H1 (cell line): ENCODE results near the gene FAF2. TPM values are rescaled to one million over a fixed set of nuclear protein-coding genes. Genes with fewer than 3 reads are reported as not detected.

Experiments
- CTCF ChIA-PET: fragments of 300-600 bp; sonication (Branson Sonifier 250); formaldehyde crosslinking; loops from one replicate; lab custom pipeline; 2021; ENCODE audit not compliant: partially characterized antibody; lab: Charles Lee
- POLR2A ChIA-PET: fragments of 300-600 bp; sonication (Branson Sonifier 250); formaldehyde crosslinking; loops from one replicate; lab custom pipeline; 2021; ENCODE audit warnings: inconsistent platforms; ENCODE audit not compliant: partially characterized antibody; lab: Charles Lee
- DNase-seq, 2 experiments: peaks; one replicate each; pipeline versions ENCODE4 v3.0.0 to v3.0.0-alpha.2; 2010 to 2022; ENCODE audit warnings: low spot score in 2 of 2, low read depth in 1 of 2, mixed read lengths in 1 of 2
- FAIRE-seq: peaks from 2 replicates; lab custom pipeline; 2011; peaks lifted over from hg19 to GRCh38; lab: Jason Lieb, UNC
- H2AFZ ChIP-seq: 2 replicates; pipeline ENCODE4 v1.8.1; 2012; ENCODE audit warnings: low read length, inconsistent platforms
- H2AK5ac ChIP-seq: 2 replicates; pipeline ENCODE4 v1.6.1; 2013; ENCODE audit warnings: low read depth, low read length
- H2BK120ac ChIP-seq: replicated peaks from 2 replicates; pipeline ENCODE3; 2013; ENCODE audit warnings: low read depth, low read length, inconsistent platforms
- H2BK12ac ChIP-seq: 2 replicates; pipeline ENCODE4 v1.6.1; 2013; ENCODE audit warnings: low read depth, low read length
- H2BK15ac ChIP-seq: 2 replicates; pipeline ENCODE4 v1.6.1; 2013; ENCODE audit warnings: low read length
- H2BK20ac ChIP-seq: 2 replicates; pipeline ENCODE4 v1.6.1; 2013; ENCODE audit warnings: low read length
- H2BK5ac ChIP-seq: 2 replicates; pipeline ENCODE4 v1.6.1; 2013; ENCODE audit warnings: low read depth, low read length
- H3K14ac ChIP-seq: 2 replicates; pipeline ENCODE4 v1.6.1; 2013; ENCODE audit warnings: inconsistent platforms; ENCODE audit not compliant: insufficient read length
- H3K18ac ChIP-seq: 2 replicates; pipeline ENCODE4 v1.6.1; 2013; ENCODE audit warnings: low read length; ENCODE audit errors: extremely low read depth
- H3K23ac ChIP-seq: 2 replicates; pipeline ENCODE4 v1.6.1; 2013; ENCODE audit warnings: inconsistent platforms; ENCODE audit not compliant: insufficient read length
- H3K23me2 ChIP-seq: 2 replicates; pipeline ENCODE4 v1.6.1; 2013; ENCODE audit warnings: low read depth, low read length
- H3K27ac ChIP-seq: 2 replicates; pipeline ENCODE4 v1.6.1; 2011; ENCODE audit warnings: low read depth, low read length, inconsistent platforms
- H3K27me3 ChIP-seq, 4 experiments: replicated peaks in 1 of 4; 1 replicate in 1 of 4; 2 replicates in 3 of 4; pipeline versions ENCODE4 v1.6.1 to v1.8.1; 2011 to 2013; ENCODE audit warnings: low read length in 3 of 4, mild to moderate bottlenecking in 3 of 4, inconsistent platforms in 2 of 4, mixed read lengths in 2 of 4, moderate library complexity in 1 of 4; ENCODE audit not compliant: control insufficient read depth in 3 of 4, insufficient read depth in 3 of 4; ENCODE audit errors: extremely low read depth in 1 of 4
- H3K36me3 ChIP-seq, 4 experiments: 2 replicates each; pipeline versions ENCODE4 v1.6.1 to v1.8.1; 2011 to 2013; ENCODE audit warnings: mild to moderate bottlenecking in 4 of 4, low read length in 3 of 4, moderate library complexity in 2 of 4, control low read depth in 1 of 4, inconsistent platforms in 1 of 4; ENCODE audit not compliant: insufficient read depth in 4 of 4, control insufficient read depth in 2 of 4
- H3K4ac ChIP-seq: replicated peaks from 2 replicates; pipeline ENCODE3; 2013; ENCODE audit warnings: low read length, low read depth, mixed read lengths, inconsistent platforms; ENCODE audit not compliant: insufficient read length
- H3K4me1 ChIP-seq, 4 experiments: replicated peaks in 1 of 4; 1 replicate in 1 of 4; 2 replicates in 3 of 4; pipeline versions ENCODE4 v1.6.1 to v1.8.1; 2011 to 2013; ENCODE audit warnings: low read length in 3 of 4, inconsistent platforms in 2 of 4, mixed read lengths in 1 of 4; ENCODE audit not compliant: insufficient read depth in 4 of 4, control insufficient read depth in 3 of 4
- H3K4me2 ChIP-seq, 2 experiments: 2 replicates each; pipeline versions ENCODE4 v1.6.1 to v1.8.1; 2011 to 2013; ENCODE audit warnings: low read depth in 2 of 2, low read length in 2 of 2, control low read depth in 1 of 2, inconsistent platforms in 1 of 2, mild to moderate bottlenecking in 1 of 2; ENCODE audit not compliant: insufficient read depth in 1 of 2
- H3K4me3 ChIP-seq, 4 experiments: fragments of 200-600, 300-600 bp in 1 of 4; sonication (generic), shearing (Covaris generic), sonication (Bioruptor Twin) in 1 of 4; 2 replicates each; pipeline versions ENCODE4 v1.5.1 to v1.8.1; 2011 to 2016; ENCODE audit warnings: low read length in 4 of 4, low read depth in 3 of 4, control low read depth in 2 of 4, inconsistent platforms in 2 of 4, mild to moderate bottlenecking in 2 of 4, mixed read lengths in 1 of 4, moderate library complexity in 1 of 4; ENCODE audit not compliant: insufficient read depth in 2 of 4; ENCODE audit errors: extremely low read depth in 1 of 4
- H3K56ac ChIP-seq: replicated peaks from 2 replicates; pipeline ENCODE3; 2013; ENCODE audit warnings: low read depth, mild to moderate bottlenecking, mixed read lengths, low read length, inconsistent platforms; ENCODE audit not compliant: insufficient read length
- H3K79me1 ChIP-seq: 2 replicates; pipeline ENCODE4 v1.6.1; 2013; ENCODE audit warnings: low read depth, low read length, control low read depth
- H3K79me2 ChIP-seq, 2 experiments: 2 replicates each; pipeline versions ENCODE4 v1.6.1 to v1.8.1; 2012 to 2013; ENCODE audit warnings: low read length in 2 of 2, mild to moderate bottlenecking in 2 of 2, inconsistent platforms in 1 of 2; ENCODE audit not compliant: insufficient read depth in 2 of 2, control insufficient read depth in 1 of 2
- H3K9ac ChIP-seq, 4 experiments: replicated peaks in 1 of 4; 1 replicate in 1 of 4; 2 replicates in 3 of 4; pipeline versions ENCODE4 v1.6.1 to v1.8.1; 2011 to 2013; ENCODE audit warnings: low read depth in 3 of 4, low read length in 3 of 4, control low read depth in 2 of 4, mild to moderate bottlenecking in 2 of 4, moderate library complexity in 2 of 4, inconsistent platforms in 1 of 4; ENCODE audit errors: extremely low read depth in 1 of 4
- H3K9me3 ChIP-seq, 2 experiments: 2 replicates each; pipeline versions ENCODE4 v1.6.1 to v1.8.1; 2012 to 2013; ENCODE audit warnings: mild to moderate bottlenecking in 2 of 2, moderate library complexity in 2 of 2, control low read depth in 1 of 2, inconsistent platforms in 1 of 2, low read depth in 1 of 2, low read length in 1 of 2, mixed read lengths in 1 of 2; ENCODE audit not compliant: insufficient read depth in 2 of 2
- H4K20me1 ChIP-seq, 2 experiments: replicated peaks in 1 of 2; 2 replicates each; pipeline versions ENCODE3 to v1.8.1; 2011 to 2013; ENCODE audit warnings: inconsistent platforms in 2 of 2, low read length in 2 of 2, mild to moderate bottlenecking in 1 of 2; ENCODE audit not compliant: insufficient read depth in 2 of 2, control insufficient read depth in 1 of 2
- H4K5ac ChIP-seq: 2 replicates; pipeline ENCODE4 v1.6.1; 2013; ENCODE audit warnings: low read length, low read depth, mixed read lengths, inconsistent platforms; ENCODE audit not compliant: insufficient read length
- H4K8ac ChIP-seq: 2 replicates; pipeline ENCODE4 v1.8.0; 2013; ENCODE audit warnings: mild to moderate bottlenecking, moderate library complexity, low read length, inconsistent platforms; ENCODE audit not compliant: insufficient read depth; ENCODE audit errors: extremely low read depth
- H4K91ac ChIP-seq: replicated peaks from 2 replicates; pipeline ENCODE3; 2013; ENCODE audit warnings: low read length, mixed read lengths, inconsistent platforms; ENCODE audit not compliant: insufficient read length
- BACH1 ChIP-seq: IDR thresholded peaks from 2 replicates; pipeline ENCODE4 v1.6.1; 2012; ENCODE audit warnings: low read length, improper control_type of control experiment
- CBX5 ChIP-seq: fragments of 300-800, 300-1000 bp; sonication (generic); IDR thresholded peaks from 2 replicates; pipeline ENCODE4 v1.7.1; 2016; ENCODE audit warnings: antibody characterized with exemption, low read length, low read depth
- CHD1 ChIP-seq: IDR thresholded peaks from 2 replicates; pipeline ENCODE4 v1.6.1; 2012; ENCODE audit warnings: low read depth, low read length, improper control_type of control experiment
- CHD2 ChIP-seq: IDR thresholded peaks from 2 replicates; pipeline ENCODE4 v1.6.1; 2012; ENCODE audit warnings: low read length, improper control_type of control experiment
- CTBP2 ChIP-seq: IDR thresholded peaks from 2 replicates; pipeline ENCODE4 v1.7.0; 2011; ENCODE audit warnings: borderline replicate concordance, mild to moderate bottlenecking, moderate library complexity, mixed read lengths, low read length; ENCODE audit not compliant: insufficient read depth, insufficient read length
- EP300 ChIP-seq, 2 experiments: IDR thresholded peaks; 1 replicate in 1 of 2; 2 replicates in 1 of 2; pipeline ENCODE4 v1.6.1; 2011 to 2012; ENCODE audit warnings: low read depth in 2 of 2, low read length in 2 of 2, mild to moderate bottlenecking in 2 of 2, borderline replicate concordance in 1 of 2, inconsistent platforms in 1 of 2, moderate library complexity in 1 of 2
- FOSL1 ChIP-seq: IDR thresholded peaks from 2 replicates; pipeline ENCODE4 v1.6.1; 2011; ENCODE audit warnings: mild to moderate bottlenecking, low read depth, low read length, moderate library complexity; ENCODE audit not compliant: insufficient read depth
- JUN ChIP-seq: IDR thresholded peaks from 2 replicates; pipeline ENCODE4 v1.6.1; 2011; ENCODE audit warnings: low read depth, mild to moderate bottlenecking, improper control_type of control experiment, low read length
- MAX ChIP-seq: IDR thresholded peaks from 2 replicates; pipeline ENCODE4 v1.6.1; 2012; ENCODE audit warnings: inconsistent platforms
- POLR2A ChIP-seq, 2 experiments: IDR thresholded peaks; 1 replicate in 1 of 2; 2 replicates in 1 of 2; pipeline ENCODE4 v1.6.1; 2011; ENCODE audit warnings: low read depth in 2 of 2, low read length in 2 of 2, mild to moderate bottlenecking in 2 of 2; ENCODE audit errors: control extremely low read depth in 1 of 2
- SIN3A ChIP-seq, 2 experiments: IDR thresholded peaks in 1 of 2; conservative IDR thresholded peaks in 1 of 2; 2 replicates each; pipeline ENCODE4 v1.6.1; 2011 to 2012; ENCODE audit warnings: low read length in 2 of 2, improper control_type of control experiment in 1 of 2, low read depth in 1 of 2, mild to moderate bottlenecking in 1 of 2
- SIRT6 ChIP-seq: IDR thresholded peaks from one replicate; pipeline ENCODE4 v1.7.1; 2012; ENCODE audit warnings: low read length, inconsistent platforms
- SRF ChIP-seq: IDR thresholded peaks from 2 replicates; pipeline ENCODE4 v1.6.1; 2011; ENCODE audit warnings: mild to moderate bottlenecking, low read depth, low read length, moderate library complexity
- whole genome bisulfite sequencing, 2 experiments: shearing (Covaris generic) in 1 of 2; methylation state at CpG; one replicate each; pipeline versions ENCODE4 v1.1.6 to v1.1.7; 2013 to 2015; ENCODE audit warnings: low lambda C conversion rate in 2 of 2, mixed read lengths in 2 of 2, inconsistent platforms in 1 of 2, low coverage in 1 of 2, missing lambda C conversion rate in 1 of 2; ENCODE audit not compliant: insufficient replicate concordance in 2 of 2, insufficient coverage in 1 of 2, insufficient read length in 1 of 2; ENCODE audit errors: extremely low coverage in 1 of 2, missing lambda C conversion rate in 1 of 2; 5-methylcytosine and 5-hydroxymethylcytosine counted together
- polyA plus RNA-seq, 7 experiments: library from polyadenylated mRNA; depleted of rRNA in 3 of 7; stranded (reverse) in 5 of 7; unstranded in 2 of 7; fragments of >200 nt in 5 of 7; fragments of 200-250 nt in 2 of 7; gene quantifications; 1 replicate in 5 of 7; 2 replicates in 1 of 7; 4 replicates in 1 of 7; pipeline versions ENCODE4 v1.2.1 to v1.2.3, GENCODE V29; 2011 to 2013; ENCODE audit warnings: missing spikeins in 2 of 7, mixed read lengths in 2 of 7
- total RNA-seq: library from RNA; stranded (reverse); fragmentation: NEBNext Ultra II Directional; extraction: Animal tissue kit (Norgen Biotek cat#: 25700); gene quantifications from 2 replicates; pipeline ENCODE4 v1.2.1, GENCODE V29; 2021

The FAF2 gene
- total and polyA plus RNA-seq, 2 of the 8 experiments (the other 6 are each of a cell fraction or from before 2014, with no cell fraction given), result 20.8 to 35.8 TPM

GRCh38 chr5:176412517-176413254 lies 35.5 kb upstream of the FAF2 start:
- no peak overlapping the region for H3K27ac ChIP-seq
- H2BK5ac ChIP-seq, result no peak overlapping the region
- H2BK12ac ChIP-seq, result no peak overlapping the region
- H3K36me3 ChIP-seq, result 0 out of 8 replicates have a peak, but pooled peaks cover 0 to 2% (median 0%) of the 10 kb centered on the region in 4 experiments
- DNase-seq, result no peak
- no peak overlapping the region for H2AK5ac ChIP-seq
- H4K8ac ChIP-seq, result no peak overlapping the region
- H3K4me1 ChIP-seq, result peaks cover 0 to 3% (median 0%) of the 10 kb centered on the region in 4 experiments; a peak in 4 of 7 replicates
- 88% methylated on average over 10 of the region's 10 CpGs; no CpG with 5 or more reads in 1 of the 2 experiments for WGBS, 2 experiments
- H3K14ac ChIP-seq, result no peak overlapping the region
- H3K56ac ChIP-seq, result no peak overlapping the region
- no peak overlapping the region for H2BK20ac ChIP-seq
- H2BK15ac ChIP-seq, result no peak overlapping the region
- no peak overlapping the region for H3K9ac ChIP-seq
- no peaks in the 10 kb centered on the region; the same call in 1 of the 2 replicates for H3K23me2 ChIP-seq
- no peaks in the 10 kb centered on the region for H3K9me3 ChIP-seq
- no peak overlapping the region for H3K4me2 ChIP-seq
- POLR2A ChIA-PET, result no interaction called here
- no peak overlapping the region for H3K4me3 ChIP-seq
- H3K79me1 ChIP-seq, result no peaks in the 10 kb centered on the region
- no peaks in the 10 kb centered on the region for H3K79me2 ChIP-seq
- H3K27me3 ChIP-seq, result peaks cover 0 to 10% (median 9%) of the 10 kb centered on the region in 4 experiments; a peak in 5 of 7 replicates
- no peak overlapping the region for H2BK120ac ChIP-seq
- no peak overlapping the region for H2AFZ ChIP-seq
- no peak overlapping the region for H4K91ac ChIP-seq
- H4K20me1 ChIP-seq, result peaks cover 0 to 2% of the 10 kb centered on the region in 2 experiments
- no peak overlapping the region for H3K18ac ChIP-seq
- H3K4ac ChIP-seq, result no peak overlapping the region
- no peak for FAIRE-seq
- H4K5ac ChIP-seq, result no peak overlapping the region
- CTCF ChIA-PET, result interaction anchor here (0.6 kb wide), 1 partner anchor 40 kb away, joined by 3 read pairs; no protein-coding TSS in a partner anchor
- no peak overlapping the region for H3K23ac ChIP-seq
- TF ChIP-seq BACH1 (no peak), FOSL1 (no peak), SRF (no peak), CHD1 (no peak), CHD2 (no peak), POLR2A (IDR thresholded peaks at IDR 0.05; ENCODE audit: control extremely low read depth in 1 of 2, low read depth in 2 of 2, low read length in 2 of 2) (no peak), JUN (no peak), MAX (no peak), CBX5 (no peak), CTBP2 (no peak), EP300 (IDR thresholded peaks at IDR 0.05; ENCODE audit: borderline replicate concordance in 1 of 2, low read depth in 2 of 2, low read length in 2 of 2) (no peak), SIN3A (conservative IDR thresholded peaks at IDR 0.05 in 1 of 2, IDR thresholded peaks at IDR 0.05 in 1 of 2; ENCODE audit: low read depth in 1 of 2, low read length in 2 of 2) (no peak), SIRT6 (no peak)
